Testis (tissue), 3 donors: ENCODE data around the gene PRRT2. TPM values are rescaled to one million over a fixed set of nuclear protein-coding genes. Genes with fewer than 3 reads are reported as not detected.
"Not testable (repeated sequence)": the region's sequence is repeated elsewhere in the genome, so short reads cannot be mapped to it uniquely, and the experiment has no call there.

Experiments
- DNase-seq: peaks from one replicate; pipeline ENCODE4 v3.0.0-alpha.2; 2019
- H3K27ac ChIP-seq, 2 donors: fragments of 200-600 bp; sonication (generic); one replicate each; pipeline ENCODE4 v1.5.1; 2019
- H3K27me3 ChIP-seq: fragments of 200-600 bp; sonication (generic); one replicate; pipeline ENCODE4 v1.5.1; 2019
- H3K36me3 ChIP-seq: fragments of 200-600 bp; sonication (generic); one replicate; pipeline ENCODE4 v1.5.1; 2017; ENCODE audit warnings: low read depth; ENCODE audit errors: missing control alignments
- H3K4me1 ChIP-seq: fragments of 200-600 bp; sonication (generic); one replicate; pipeline ENCODE4 v1.5.1; 2019
- H3K4me3 ChIP-seq, 2 donors: fragments of 200-600 bp; sonication (generic); one replicate each; pipeline ENCODE4 v1.5.1; 2017 to 2019
- H3K9me3 ChIP-seq: fragments of 200-600 bp; sonication (generic); one replicate; pipeline ENCODE4 v1.5.1; 2017
- POLR2A ChIP-seq: fragments of 450-650 bp; IDR thresholded peaks from one replicate; pipeline ENCODE4 v1.6.1; 2017; ENCODE audit warnings: antibody characterized with exemption, mild to moderate bottlenecking, moderate library complexity
- WGBS, 2 donors: methylation state at CpG; one replicate each; pipeline ENCODE4 v1.1.5; 2018; 5-methylcytosine and 5-hydroxymethylcytosine counted together
- intact Hi-C: fragments of 100-400 bp; cut with DNase I; formaldehyde crosslinking; loops from one replicate; pipeline ENCODE4 v1.15.1; 2023; ENCODE audit warnings: low total_unique reads
- polyA plus RNA-seq: library from polyadenylated mRNA; stranded (reverse); fragments of 350-450 nt; fragmentation: Illumina TruSeq; extraction: RNeasy Lipid Tissue Mini Kit (QIAGEN cat#74804); gene quantifications from one replicate; pipeline ENCODE4 v1.2.3, GENCODE V29; 2014; ENCODE audit warnings: low read depth, low replicate concordance; ENCODE audit not compliant: insufficient read depth
- total RNA-seq, 2 donors: library from RNA; depleted of rRNA; stranded (reverse); fragments of >200 nt; gene quantifications; one replicate each; pipeline ENCODE4 v1.2.3, GENCODE V29; 2016
- TF ChIP-seq, protein P1 (sequence below), 3 experiments: fragments of 450-650 bp in 2 of 3; fragments of 200-600 bp in 1 of 3; sonication (generic) in 1 of 3; IDR thresholded peaks; one replicate each; pipeline ENCODE4 v1.5.1; 2016 to 2019; ENCODE audit warnings: antibody characterized with exemption in 3 of 3, mild to moderate bottlenecking in 2 of 3, moderate library complexity in 1 of 3

The PRRT2 gene
- total and polyA plus RNA-seq, 3 donors from 2014 or later, result 8.0 to 18.0 (median 13.3) TPM

DNA sequence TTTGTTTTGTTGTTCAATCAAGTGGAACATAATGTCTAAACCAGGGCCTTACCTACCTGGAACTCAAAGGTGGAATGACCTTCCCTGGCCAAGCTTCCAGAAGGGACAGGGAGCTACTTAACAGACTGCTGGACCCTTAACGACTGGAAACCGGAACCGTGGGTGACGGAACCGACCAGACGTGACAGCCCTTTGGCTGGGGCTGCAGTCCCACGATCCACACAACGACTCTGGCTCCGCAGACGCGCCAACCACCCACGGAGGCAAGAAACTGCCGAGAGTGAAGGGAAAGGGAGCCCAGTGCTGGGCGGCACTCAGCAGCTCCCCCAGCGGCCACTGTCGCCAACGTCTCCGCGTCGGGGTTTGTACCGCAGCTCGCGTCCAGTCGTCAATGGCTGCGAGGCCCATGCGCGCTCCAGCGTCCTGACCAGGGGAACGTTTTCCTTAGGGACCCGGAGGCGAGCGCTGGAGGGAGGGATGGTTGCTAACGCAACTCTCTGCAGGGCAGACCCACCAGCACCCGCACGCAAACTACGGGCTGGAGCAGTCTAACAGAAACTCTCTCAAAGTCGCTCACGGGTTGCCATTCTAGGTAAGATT is 27.0 kb upstream of the PRRT2 start:
- peak; percentile 66 for DNase-seq
- H3K27ac ChIP-seq, result no peak overlapping the region
- H3K4me3 ChIP-seq, result peak overlapping the region in 1 of 2 donors; percentile 43
- TF ChIP-seq POLR2A, result no peak
- TF ChIP-seq, protein P1, sequence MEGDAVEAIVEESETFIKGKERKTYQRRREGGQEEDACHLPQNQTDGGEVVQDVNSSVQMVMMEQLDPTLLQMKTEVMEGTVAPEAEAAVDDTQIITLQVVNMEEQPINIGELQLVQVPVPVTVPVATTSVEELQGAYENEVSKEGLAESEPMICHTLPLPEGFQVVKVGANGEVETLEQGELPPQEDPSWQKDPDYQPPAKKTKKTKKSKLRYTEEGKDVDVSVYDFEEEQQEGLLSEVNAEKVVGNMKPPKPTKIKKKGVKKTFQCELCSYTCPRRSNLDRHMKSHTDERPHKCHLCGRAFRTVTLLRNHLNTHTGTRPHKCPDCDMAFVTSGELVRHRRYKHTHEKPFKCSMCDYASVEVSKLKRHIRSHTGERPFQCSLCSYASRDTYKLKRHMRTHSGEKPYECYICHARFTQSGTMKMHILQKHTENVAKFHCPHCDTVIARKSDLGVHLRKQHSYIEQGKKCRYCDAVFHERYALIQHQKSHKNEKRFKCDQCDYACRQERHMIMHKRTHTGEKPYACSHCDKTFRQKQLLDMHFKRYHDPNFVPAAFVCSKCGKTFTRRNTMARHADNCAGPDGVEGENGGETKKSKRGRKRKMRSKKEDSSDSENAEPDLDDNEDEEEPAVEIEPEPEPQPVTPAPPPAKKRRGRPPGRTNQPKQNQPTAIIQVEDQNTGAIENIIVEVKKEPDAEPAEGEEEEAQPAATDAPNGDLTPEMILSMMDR (IDR thresholded peaks at IDR 0.05), result peak in 2 of 3 experiments; percentile 70 to 80
- WGBS, 2 donors, result 6 to 8% methylated on average over 10 to 38 of the region's 38 CpGs
- no peaks in the 10 kb centered on the region for H3K27me3 ChIP-seq
- intact Hi-C loops, result no loop called here
- no peaks in the 10 kb centered on the region for H3K36me3 ChIP-seq
- H3K4me1 ChIP-seq, result peaks cover 6% of the 10 kb centered on the region
- H3K9me3 ChIP-seq, result no peaks in the 10 kb centered on the region

DNA sequence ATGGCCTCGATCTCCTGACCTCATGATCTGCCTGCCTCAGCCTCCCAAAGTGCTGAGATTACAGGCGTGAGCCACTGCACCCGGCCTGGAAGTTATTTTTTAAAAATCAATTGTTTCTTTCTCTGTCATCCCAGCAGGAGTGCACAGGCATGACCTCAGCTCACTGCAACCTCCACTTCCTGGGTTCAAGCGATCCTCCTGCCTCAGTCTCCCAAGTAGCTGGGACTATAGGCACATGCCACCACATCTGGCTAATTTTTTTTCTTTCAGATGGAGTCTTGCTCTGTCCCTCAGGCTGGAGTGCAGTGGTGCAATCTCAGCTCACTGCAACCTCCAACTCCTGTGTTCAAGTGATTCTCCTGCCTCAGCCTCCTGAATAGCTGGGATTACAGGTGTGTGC is 24.8 kb upstream of the PRRT2 start:
- H3K4me1 ChIP-seq, result peaks cover 15% of the 10 kb centered on the region
- H3K4me3 ChIP-seq, H3K27ac ChIP-seq, H3K36me3 ChIP-seq, intact Hi-C loops, H3K9me3 ChIP-seq, DNase-seq, H3K27me3 ChIP-seq: not testable (repeated sequence)
- 87 to 92% methylated on average over 4 of the region's 4 CpGs for WGBS, 2 donors

DNA sequence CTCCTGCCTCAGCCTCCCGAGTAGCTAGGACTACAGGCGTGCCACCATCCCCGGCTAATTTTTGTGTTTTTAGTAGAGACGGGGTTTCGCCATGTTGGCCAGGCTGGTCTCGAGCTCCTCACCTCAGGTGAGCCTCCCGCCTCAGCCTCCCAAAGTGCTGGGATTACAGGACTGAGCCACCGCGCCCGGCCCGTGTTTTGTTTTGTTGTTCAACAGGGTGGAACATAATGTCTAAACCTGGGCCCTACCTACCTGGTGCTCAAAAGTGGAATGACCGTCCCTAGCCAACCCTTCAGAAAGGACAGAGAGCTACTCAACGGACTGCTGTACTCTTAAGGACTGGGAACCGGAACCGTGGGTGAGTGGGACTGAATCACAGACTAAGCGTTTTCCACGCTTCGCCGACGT is 22.2 kb upstream of the PRRT2 start:
- Histone ChIP-seq H3K27ac (peak overlapping the region; percentile 83 to 92), H3K27me3 (no peaks in the 10 kb centered on the region), H3K4me1 (peaks cover 15% of the 10 kb centered on the region), H3K4me3 (peak overlapping the region; percentile 72 to 75), H3K9me3 (no peaks in the 10 kb centered on the region), H3K36me3 (no peaks in the 10 kb centered on the region)
- intact Hi-C loops, result no loop called here
- peak; percentile 20 for DNase-seq
- no peak for TF ChIP-seq POLR2A
- TF ChIP-seq, protein P1 (IDR thresholded peaks at IDR 0.05), result no peak
- 40 to 58% methylated on average over 12 to 20 of the region's 20 CpGs for WGBS, 2 donors

DNA sequence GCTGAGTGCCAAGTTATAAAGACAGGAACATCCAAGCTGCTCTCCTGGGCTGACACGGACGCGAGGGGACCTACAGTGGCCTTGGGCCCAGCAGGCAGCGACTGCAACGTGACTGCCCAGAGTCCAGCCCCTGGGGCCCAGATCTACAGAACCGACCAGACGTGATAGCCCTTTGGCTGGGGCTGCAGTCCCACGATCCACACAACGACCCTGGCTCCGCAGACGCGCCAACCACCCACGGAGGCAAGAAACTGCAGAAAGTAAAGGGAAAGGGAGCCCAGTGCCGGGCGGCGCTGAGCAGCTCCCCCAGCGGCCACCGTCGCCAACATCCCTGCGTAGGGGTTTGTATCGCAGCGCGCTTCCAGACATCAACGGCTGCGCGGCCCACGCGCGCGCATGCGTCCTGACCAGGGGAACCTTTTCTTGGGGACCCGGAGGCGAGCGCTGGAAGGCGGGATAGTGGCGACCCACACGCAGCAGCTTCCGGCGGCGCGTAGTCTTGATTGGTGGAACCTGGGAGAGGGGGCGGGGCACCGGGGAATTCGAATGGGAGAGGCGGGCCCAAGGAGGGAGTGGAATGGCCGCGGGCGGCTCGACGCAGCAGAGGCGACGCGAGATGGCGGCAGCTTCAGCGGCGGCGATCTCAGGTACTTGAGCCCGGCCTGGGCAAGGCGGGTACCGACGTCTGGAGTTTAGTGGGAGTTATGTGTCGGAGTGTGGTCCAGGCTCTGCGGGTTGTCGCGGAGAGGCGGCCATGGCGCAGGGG is 21.6 kb upstream of the PRRT2 start, which contains the start of gene KIF22:
TSS of gene KIF22 (plus strand) at position 569 of the 766 bp plus-strand sequence. CDS start at position 578, 9 bp downstream.
- H3K9me3 ChIP-seq, result no peaks in the 10 kb centered on the region
- peak within 1 kb of the TSS; percentile 83 to 92 for H3K27ac ChIP-seq
- TF ChIP-seq, protein P1 (IDR thresholded peaks at IDR 0.05), result peak; percentile 61 to 81 (median 71)
- TF ChIP-seq POLR2A, result peak; percentile 54
- no peaks in the 10 kb centered on the region for H3K27me3 ChIP-seq
- peak within 1 kb of the TSS; percentile 72 to 75 for H3K4me3 ChIP-seq
- peak; percentile 99 for DNase-seq
- no peaks in the 10 kb centered on the region for H3K36me3 ChIP-seq
- intact Hi-C loops, result no loop called here
- H3K4me1 ChIP-seq, result peaks cover 15% of the 10 kb centered on the region
- WGBS, 2 donors, result 0 to 1% methylated on average over 18 to 30 of the region's 67 CpGs
